Keratinocyte (primary cell): ENCODE measurements around the gene NUP210. TPM values are rescaled to one million over a fixed set of nuclear protein-coding genes. Genes with fewer than 3 reads are reported as not detected.
A peak's percentile ranks its signal among the peaks of the same experiment; 100 is the strongest.

ENCODE experiments used
- DNase-seq: peaks from one replicate; pipeline ENCODE4 v3.0.0-alpha.2; 2011; ENCODE audit warnings: low read depth, missing footprints, low spot score
- FAIRE-seq: peaks from 2 replicates; lab custom pipeline; 2011; peaks lifted over from hg19 to GRCh38; lab: Jason Lieb, UNC
- H2AFZ ChIP-seq: 2 replicates; pipeline ENCODE4 v1.6.0; 2012; ENCODE audit warnings: low read length, control low read depth, inconsistent platforms; ENCODE audit not compliant: control insufficient read depth
- H3K27ac ChIP-seq: 2 replicates; pipeline ENCODE4 v1.5.1; 2011; ENCODE audit warnings: low read length; ENCODE audit not compliant: control insufficient read depth, insufficient read depth
- H3K27me3 ChIP-seq: 3 replicates; pipeline ENCODE4 v1.6.0; 2011; ENCODE audit warnings: low read length; ENCODE audit not compliant: control insufficient read depth, insufficient read depth; ENCODE audit errors: extremely low read depth
- H3K36me3 ChIP-seq, 2 experiments: 2 replicates in 1 of 2; 3 replicates in 1 of 2; pipeline ENCODE4 v1.5.1; 2011; ENCODE audit warnings: low read length in 2 of 2, mild to moderate bottlenecking in 1 of 2; ENCODE audit not compliant: control insufficient read depth in 2 of 2, insufficient read depth in 2 of 2; ENCODE audit errors: extremely low read depth in 1 of 2
- H3K4me1 ChIP-seq: 3 replicates; pipeline ENCODE4 v1.5.1; 2011; ENCODE audit warnings: low read length; ENCODE audit not compliant: control insufficient read depth, insufficient read depth; ENCODE audit errors: extremely low read depth
- H3K4me2 ChIP-seq: 3 replicates; pipeline ENCODE4 v1.6.0; 2011; ENCODE audit warnings: low read depth, low read length; ENCODE audit not compliant: control insufficient read depth, insufficient read depth; ENCODE audit errors: extremely low read depth
- H3K4me3 ChIP-seq, 3 experiments: fragments of 200-600 bp in 1 of 3; sonication (generic) in 1 of 3; 2 replicates in 2 of 3; 3 replicates in 1 of 3; pipeline ENCODE4 v1.5.1; 2011 to 2016; ENCODE audit warnings: low read length in 3 of 3, mild to moderate bottlenecking in 3 of 3, control low read depth in 2 of 3, inconsistent platforms in 1 of 3, low read depth in 1 of 3, mixed read lengths in 1 of 3, mixed run types in 1 of 3, moderate library complexity in 1 of 3; ENCODE audit not compliant: control insufficient read depth in 2 of 3, insufficient read depth in 2 of 3; ENCODE audit errors: extremely low read depth in 1 of 3
- H3K79me2 ChIP-seq: 2 replicates; pipeline ENCODE4 v1.6.0; 2012; ENCODE audit warnings: low read length; ENCODE audit not compliant: control insufficient read depth, insufficient read depth
- H3K9ac ChIP-seq: 3 replicates; pipeline ENCODE4 v1.6.0; 2011; ENCODE audit warnings: low read length; ENCODE audit not compliant: control insufficient read depth, insufficient read depth; ENCODE audit errors: extremely low read depth
- H3K9me1 ChIP-seq: 3 replicates; pipeline ENCODE4 v1.6.0; 2011; ENCODE audit warnings: low read length; ENCODE audit not compliant: control insufficient read depth, insufficient read depth; ENCODE audit errors: extremely low read depth
- H3K9me3 ChIP-seq: 2 replicates; pipeline ENCODE4 v1.5.1; 2012; ENCODE audit warnings: low read depth, low read length; ENCODE audit not compliant: control insufficient read depth
- H4K20me1 ChIP-seq: 3 replicates; pipeline ENCODE4 v1.6.0; 2011; ENCODE audit warnings: low read length; ENCODE audit not compliant: control insufficient read depth, insufficient read depth; ENCODE audit errors: extremely low read depth
- CTCF ChIP-seq, 3 experiments: IDR thresholded peaks in 1 of 3; conservative IDR thresholded peaks in 1 of 3; optimal IDR thresholded peaks in 1 of 3; 2 replicates in 2 of 3; 3 replicates in 1 of 3; pipeline versions ENCODE3 to v1.5.1; 2011; ENCODE audit warnings: low read length in 3 of 3, mild to moderate bottlenecking in 3 of 3, moderate library complexity in 2 of 3, control low read depth in 1 of 3, inconsistent platforms in 1 of 3; ENCODE audit not compliant: insufficient read depth in 2 of 3; ENCODE audit errors: extremely low read depth in 1 of 3
- EZH2 ChIP-seq: IDR thresholded peaks from one replicate; pipeline ENCODE4 v1.6.1; 2012; ENCODE audit warnings: inconsistent platforms, mild to moderate bottlenecking, low read length, moderate library complexity
- dilution Hi-C: fragments of 300-500 bp; cut with MboI; formaldehyde crosslinking; loops from one replicate; pipeline ENCODE4 v1.7.0; 2020; ENCODE audit warnings: low sequenced_read_pairs; ENCODE audit not compliant: extremely low pct_ligation_motif_present
- polyA plus RNA-seq, 5 experiments: library from polyadenylated mRNA; depleted of rRNA in 3 of 5; stranded (reverse) in 3 of 5; stranded (forward) in 1 of 5; unstranded in 1 of 5; fragments of >200 nt; gene quantifications; 1 replicate in 1 of 5; 2 replicates in 3 of 5; 3 replicates in 1 of 5; pipeline versions ENCODE4 v1.2.1 to v1.2.3, GENCODE V29; 2011 to 2012; ENCODE audit warnings: missing spikeins in 2 of 5, low read depth in 1 of 5, low replicate concordance in 1 of 5

NUP210 gene
- polyA plus RNA-seq, 1 donor (not counting 4 experiments of a cell fraction or from before 2014, with no cell fraction given) = 0.01 TPM

- H3K79me2 ChIP-seq = no peaks in the 10 kb centered on the region
- H3K27ac ChIP-seq = no peak overlapping the region
- peaks cover 11% of the 10 kb centered on the region for H3K4me1 ChIP-seq
- no peak overlapping the region for H2AFZ ChIP-seq
- DNase-seq (no peak), FAIRE-seq (peak; percentile 58)
- H3K27me3 ChIP-seq = peaks cover 4% of the 10 kb centered on the region
- H3K9me3 ChIP-seq = no peaks in the 10 kb centered on the region
- TF ChIP-seq CTCF (optimal IDR thresholded peaks at IDR 0.05 in 1 of 3, IDR thresholded peaks at IDR 0.05 in 1 of 3, conservative IDR thresholded peaks at IDR 0.05 in 1 of 3; ENCODE audit: extremely low read depth in 1 of 3, insufficient read depth in 2 of 3, low read length in 3 of 3) = no peak
- TF ChIP-seq EZH2 = no peak
- no peaks in the 10 kb centered on the region for H3K36me3 ChIP-seq
- H4K20me1 ChIP-seq = no peaks in the 10 kb centered on the region
- dilution Hi-C loops = no loop called here
- H3K4me2 ChIP-seq = peak overlapping the region; percentile 16
- no peak overlapping the region for H3K9ac ChIP-seq
- H3K9me1 ChIP-seq = no peaks in the 10 kb centered on the region
- no peak overlapping the region for H3K4me3 ChIP-seq
Measured at GRCh38 chr3:13332158-13332557, 88.0 kb downstream of the NUP210 start.

GRCh38 chr3:13329746-13330145 lies 90.4 kb downstream of the NUP210 start:
- no peak for DNase-seq
- dilution Hi-C loops = no loop called here
- Histone ChIP-seq H3K9ac (no peak overlapping the region), H4K20me1 (no peaks in the 10 kb centered on the region), H3K4me3 (no peak overlapping the region), H2AFZ (no peak overlapping the region), H3K27me3 (peaks cover 18% of the 10 kb centered on the region), H3K27ac (no peak overlapping the region), H3K4me1 (peaks cover 11% of the 10 kb centered on the region), H3K9me1 (no peaks in the 10 kb centered on the region), H3K79me2 (no peaks in the 10 kb centered on the region), H3K9me3 (no peaks in the 10 kb centered on the region), H3K36me3 (no peaks in the 10 kb centered on the region), H3K4me2 (no peak overlapping the region)
- FAIRE-seq = no peak
- TF ChIP-seq CTCF (optimal IDR thresholded peaks at IDR 0.05 in 1 of 3, IDR thresholded peaks at IDR 0.05 in 1 of 3, conservative IDR thresholded peaks at IDR 0.05 in 1 of 3; ENCODE audit: extremely low read depth in 1 of 3, insufficient read depth in 2 of 3, low read length in 3 of 3) (no peak), EZH2 (no peak)
